ENCODE data around the gene RPL3.

The RPL3 gene

DNA sequence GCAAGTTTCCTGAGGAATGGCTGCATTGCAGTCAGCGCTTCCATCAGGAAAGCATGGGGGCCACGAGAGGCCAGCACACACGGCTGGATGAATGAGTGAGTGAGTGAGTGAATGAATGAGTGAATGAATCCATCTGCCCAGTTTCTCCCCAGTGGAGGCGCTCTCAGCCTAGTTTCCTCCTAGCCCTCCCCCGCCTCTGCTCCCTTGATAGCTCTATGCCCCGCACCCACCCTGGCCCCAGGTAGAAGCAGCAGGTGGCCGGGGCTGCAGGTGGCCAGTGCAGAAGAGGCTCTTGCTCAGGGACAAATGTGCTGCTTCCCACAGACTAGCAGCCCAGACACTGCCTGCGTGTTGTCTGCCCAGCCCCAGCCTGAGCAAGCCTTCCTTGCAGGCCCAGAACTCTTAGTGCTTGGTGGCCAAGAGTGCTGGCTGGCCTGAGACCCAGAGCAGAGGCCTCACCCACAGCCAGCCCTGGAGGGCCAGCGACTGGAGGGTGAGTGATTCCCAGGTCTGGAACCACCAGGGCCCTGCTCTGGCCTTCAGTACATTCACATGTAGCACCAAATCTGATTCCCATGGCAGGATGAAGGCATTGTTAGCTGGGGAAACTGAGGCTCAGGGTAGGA, 43.5 kb downstream of the RPL3 start:
- no peak for DNase-seq
- intact Hi-C loops (cut with DNase I): no loop called here

- intact Hi-C loops (cut with DNase I): no loop called here
- no peak for DNase-seq
These were observed 45.2 kb downstream of the RPL3 start for GRCh38 chr22:39273950-39274887.

GRCh38 chr22:39270792-39271191, 48.6 kb downstream of the RPL3 start:
- intact Hi-C loops (cut with DNase I): no loop called here

DNA sequence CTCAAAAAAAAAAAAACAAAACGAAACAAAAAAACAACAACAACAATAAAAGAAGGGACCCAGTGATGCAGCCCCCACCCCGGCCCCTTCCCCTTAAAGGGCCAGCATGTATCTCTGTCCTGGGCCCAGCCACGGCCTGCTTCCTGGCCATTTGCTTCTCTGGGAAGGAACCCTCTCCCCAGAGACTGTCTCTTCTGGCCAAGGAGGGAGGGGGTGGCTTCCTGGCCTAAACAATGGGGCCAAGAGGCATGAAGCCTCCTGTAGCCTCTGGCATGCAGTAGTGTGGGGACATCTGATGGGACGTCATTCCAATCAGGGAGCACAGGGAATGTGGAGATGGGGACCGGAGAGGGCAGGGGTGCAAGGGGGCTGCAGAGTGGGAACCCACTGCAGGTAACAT, 49.1 kb downstream of the RPL3 start:
- intact Hi-C loops (cut with DNase I): no loop called here
- no peak for DNase-seq

More at GRCh38 chr22:39270792-39271191, 48.6 kb downstream of the RPL3 start:
- DNase-seq: no peak

DNA sequence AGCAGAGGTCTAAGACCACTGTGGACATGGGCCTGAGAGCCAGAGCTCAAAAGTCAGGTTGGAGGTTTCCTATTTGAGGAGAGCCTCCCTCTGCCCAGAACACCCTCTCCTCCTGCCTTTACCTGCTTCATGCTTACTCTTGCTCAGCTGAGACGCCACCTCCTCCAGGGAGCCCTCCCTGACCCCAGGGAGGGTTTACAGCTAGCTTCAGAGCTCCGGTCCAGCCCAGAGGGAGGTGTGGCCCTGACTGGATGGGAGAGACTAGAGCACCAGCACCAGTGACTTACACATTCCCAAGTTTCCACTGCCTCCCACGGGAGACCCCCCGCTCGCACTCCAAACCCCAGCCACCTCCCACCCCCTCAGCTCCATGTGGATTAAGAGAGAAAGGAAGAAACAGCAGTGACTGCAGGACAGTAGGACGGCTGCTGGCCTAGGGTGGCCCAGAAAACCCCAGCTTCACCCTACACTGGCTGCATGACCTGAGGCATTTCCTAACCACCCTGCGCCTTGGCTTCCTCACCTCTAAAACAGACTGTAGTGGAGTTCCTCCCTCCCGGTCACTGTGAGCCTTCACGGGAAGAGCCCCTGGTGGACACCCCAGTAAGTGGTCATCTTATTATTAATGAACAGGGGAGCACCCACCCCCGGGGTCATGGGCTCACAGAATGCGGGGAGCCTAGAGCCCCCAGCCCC, 50.2 kb downstream of the RPL3 start:
- DNase-seq: no peak
- intact Hi-C loops (cut with DNase I): no loop called here

- intact Hi-C loops (cut with DNase I): no loop called here
- DNase-seq: no peak
These were observed 50.8 kb downstream of the RPL3 start for GRCh38 chr22:39268645-39269044.

- intact Hi-C loops (cut with DNase I): no loop called here
- no peak for DNase-seq
These were observed 51.4 kb downstream of the RPL3 start for GRCh38 chr22:39267974-39268373.

GRCh38 chr22:39266398-39267030, 52.9 kb downstream of the RPL3 start:
- intact Hi-C loops (cut with DNase I): no loop called here
- DNase-seq: peak in 8 of 42 donors; percentile 25 to 68 (median 39)

- no peak for DNase-seq
- intact Hi-C loops (cut with DNase I): no loop called here
These were observed 54.1 kb downstream of the RPL3 start for GRCh38 chr22:39265143-39265886.

DNA sequence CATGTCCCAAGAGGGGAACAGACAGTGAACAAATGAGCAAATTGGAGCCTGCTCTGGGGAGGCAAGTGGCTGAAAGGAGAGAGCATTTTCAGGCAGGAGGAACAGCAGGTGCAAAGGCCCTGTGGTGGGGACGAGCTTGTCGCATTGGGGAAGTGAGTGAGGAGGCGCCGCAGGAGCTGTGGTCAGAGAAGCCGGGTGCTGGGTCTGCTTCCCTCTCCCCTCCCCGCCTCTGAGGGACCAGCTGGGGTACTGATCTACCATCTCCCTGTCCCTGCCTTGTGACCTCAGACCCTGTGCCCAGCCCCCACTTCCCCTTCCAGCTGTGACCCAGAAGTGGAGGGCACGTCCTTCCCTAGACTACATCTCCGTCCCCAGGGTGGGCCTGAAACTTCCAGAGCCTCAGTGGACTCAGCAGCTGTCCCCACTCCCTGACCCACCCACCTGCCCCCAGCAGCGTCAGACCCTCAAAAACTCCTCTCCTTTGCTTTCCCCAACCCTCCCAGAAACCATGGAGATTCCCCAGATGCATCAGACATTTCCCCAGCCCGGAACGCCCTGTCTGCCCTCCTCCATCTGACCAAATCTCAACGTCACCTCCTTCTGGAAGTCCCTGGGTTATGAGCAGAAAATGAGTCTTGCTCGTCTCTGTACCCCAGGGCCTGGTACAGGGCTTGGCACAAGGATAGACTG, 54.9 kb downstream of the RPL3 start:
- intact Hi-C loops (cut with DNase I): no loop called here
- DNase-seq: peak in 29 of 42 donors; percentile 15 to 75 (median 54)

GRCh38 chr22:39263626-39264348, 55.6 kb downstream of the RPL3 start:
- no peak for DNase-seq
- intact Hi-C loops (cut with DNase I): no loop called here
